SU-DHL-6 (cell line): ENCODE results near the gene VCAN.

Experiments
- H2AFZ ChIP-seq: fragments of 200-600 bp; sonication (generic); 2 replicates; pipeline ENCODE4 v1.6.1; 2014; ENCODE audit warnings: low read depth, mild to moderate bottlenecking, moderate library complexity, mixed read lengths, antibody characterized with exemption, low read length; ENCODE audit not compliant: severe bottlenecking
- H3F3A ChIP-seq: fragments of 200-600 bp; shearing (Covaris generic); 2 replicates; pipeline ENCODE4 v1.6.0; 2016; ENCODE audit warnings: antibody characterized with exemption, mild to moderate bottlenecking; ENCODE audit not compliant: insufficient read depth
- H3K27ac ChIP-seq: fragments of 200-600 bp; sonication (generic); 2 replicates; pipeline ENCODE4 v1.5.1; 2016; ENCODE audit warnings: low read depth, mild to moderate bottlenecking, low read length, moderate library complexity, mixed read lengths
- H3K27me3 ChIP-seq: fragments of 200-600 bp; sonication (generic), shearing (Covaris generic); 2 replicates; pipeline ENCODE4 v1.6.0; 2014; ENCODE audit warnings: mild to moderate bottlenecking, low read length
- H3K36me3 ChIP-seq: fragments of 200-600 bp; sonication (generic); 2 replicates; pipeline ENCODE4 v1.6.1; 2014; ENCODE audit warnings: mild to moderate bottlenecking, low read length, mixed read lengths
- H3K4me2 ChIP-seq: fragments of 300-600, 200-600 bp; shearing (Covaris generic), sonication (generic); 2 replicates; pipeline ENCODE4 v1.6.0; 2014; ENCODE audit warnings: low read length, low read depth, mild to moderate bottlenecking; ENCODE audit not compliant: poor library complexity, severe bottlenecking
- H3K4me3 ChIP-seq: fragments of 200-600 bp; sonication (generic); 2 replicates; pipeline ENCODE4 v1.5.1; 2014; ENCODE audit warnings: antibody characterized with exemption, low read length, mild to moderate bottlenecking, mixed read lengths; ENCODE audit not compliant: insufficient read depth, poor library complexity, severe bottlenecking
- H3K79me2 ChIP-seq: fragments of 200-600 bp; sonication (generic); 2 replicates; pipeline ENCODE4 v1.6.1; 2014; ENCODE audit warnings: mild to moderate bottlenecking, low read length, moderate library complexity; ENCODE audit not compliant: insufficient read depth
- H3K9ac ChIP-seq: fragments of 200-600 bp; sonication (generic); 2 replicates; pipeline ENCODE4 v1.7.0; 2014; ENCODE audit warnings: mild to moderate bottlenecking, low read length
- H3K9me2 ChIP-seq: fragments of 200-600 bp; sonication (generic); replicated peaks from 2 replicates; pipeline ENCODE4 v1.6.1; 2014; ENCODE audit warnings: low read length; ENCODE audit not compliant: insufficient read depth
- H3K9me3 ChIP-seq: fragments of 200-600 bp; sonication (generic); 2 replicates; pipeline ENCODE4 v1.6.1; 2014; ENCODE audit warnings: low read length, mixed read lengths; ENCODE audit not compliant: insufficient read depth
- H4K20me1 ChIP-seq: fragments of 200-600 bp; sonication (generic); 2 replicates; pipeline ENCODE4 v1.6.1; 2014; ENCODE audit warnings: low read depth, mild to moderate bottlenecking, antibody characterized with exemption, low read length, moderate library complexity, mixed read lengths
- EZH2phosphoT487 ChIP-seq: fragments of 200-600 bp; sonication (generic), shearing (Covaris generic); conservative IDR thresholded peaks from 2 replicates; pipeline ENCODE4 v1.6.1; 2018; ENCODE audit warnings: mild to moderate bottlenecking, antibody characterized with exemption, low read length, moderate library complexity, mixed read lengths
- TF ChIP-seq, protein P1 (sequence below): fragments of 200-600 bp; sonication (generic); IDR thresholded peaks from one replicate; pipeline ENCODE4 v1.5.1; 2017; ENCODE audit warnings: antibody characterized with exemption, mild to moderate bottlenecking, low read length, moderate library complexity; ENCODE audit not compliant: insufficient read depth, poor library complexity, severe bottlenecking

VCAN gene

DNA sequence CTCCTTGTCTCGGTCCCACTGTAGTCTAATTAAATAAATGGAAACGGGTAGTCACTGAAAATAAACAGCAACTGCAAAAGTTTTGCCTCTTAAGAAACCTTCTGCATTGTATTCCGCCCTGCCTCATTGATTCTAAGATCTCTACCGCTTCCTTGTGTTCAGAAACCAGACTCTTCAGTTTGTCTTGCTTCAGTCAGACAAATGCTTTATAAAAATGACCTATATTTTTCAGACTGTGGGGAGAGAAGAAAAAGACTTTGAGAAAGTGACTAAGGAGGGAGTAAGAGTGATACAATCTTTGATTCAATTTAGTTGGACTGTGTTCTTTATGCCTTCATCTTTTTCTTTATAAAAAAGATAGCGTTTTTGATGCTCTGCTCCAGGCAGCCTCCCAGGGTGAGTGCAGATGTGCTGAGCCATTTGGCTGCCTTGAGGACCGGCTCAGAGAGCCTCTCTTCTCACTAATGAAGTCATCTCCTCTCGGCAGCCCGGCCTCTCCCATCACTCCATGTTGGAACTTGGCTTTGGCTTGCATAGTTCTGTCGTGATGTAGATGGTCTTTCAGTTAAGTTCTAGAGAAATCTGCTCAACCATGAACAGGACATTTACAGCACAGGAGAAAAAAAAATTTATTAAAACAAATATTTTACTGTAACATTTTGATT lies 4.0 kb upstream of the VCAN start:
- H3K27ac ChIP-seq: no peak overlapping the region
- no peak overlapping the region for H2AFZ ChIP-seq
- H3K9me2 ChIP-seq: no peaks in the 10 kb centered on the region
- no peaks in the 10 kb centered on the region for H3F3A ChIP-seq
- H4K20me1 ChIP-seq: no peaks in the 10 kb centered on the region
- no peak overlapping the region for H3K4me2 ChIP-seq
- no peaks in the 10 kb centered on the region for H3K36me3 ChIP-seq
- H3K9me3 ChIP-seq: no peaks in the 10 kb centered on the region
- TF ChIP-seq, protein P1, sequence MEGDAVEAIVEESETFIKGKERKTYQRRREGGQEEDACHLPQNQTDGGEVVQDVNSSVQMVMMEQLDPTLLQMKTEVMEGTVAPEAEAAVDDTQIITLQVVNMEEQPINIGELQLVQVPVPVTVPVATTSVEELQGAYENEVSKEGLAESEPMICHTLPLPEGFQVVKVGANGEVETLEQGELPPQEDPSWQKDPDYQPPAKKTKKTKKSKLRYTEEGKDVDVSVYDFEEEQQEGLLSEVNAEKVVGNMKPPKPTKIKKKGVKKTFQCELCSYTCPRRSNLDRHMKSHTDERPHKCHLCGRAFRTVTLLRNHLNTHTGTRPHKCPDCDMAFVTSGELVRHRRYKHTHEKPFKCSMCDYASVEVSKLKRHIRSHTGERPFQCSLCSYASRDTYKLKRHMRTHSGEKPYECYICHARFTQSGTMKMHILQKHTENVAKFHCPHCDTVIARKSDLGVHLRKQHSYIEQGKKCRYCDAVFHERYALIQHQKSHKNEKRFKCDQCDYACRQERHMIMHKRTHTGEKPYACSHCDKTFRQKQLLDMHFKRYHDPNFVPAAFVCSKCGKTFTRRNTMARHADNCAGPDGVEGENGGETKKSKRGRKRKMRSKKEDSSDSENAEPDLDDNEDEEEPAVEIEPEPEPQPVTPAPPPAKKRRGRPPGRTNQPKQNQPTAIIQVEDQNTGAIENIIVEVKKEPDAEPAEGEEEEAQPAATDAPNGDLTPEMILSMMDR: no peak
- no peak for TF ChIP-seq EZH2phosphoT487
- peaks cover 4% of the 10 kb centered on the region; the same call in 1 of the 2 replicates for H3K27me3 ChIP-seq
- no peak overlapping the region for H3K4me3 ChIP-seq
- no peaks in the 10 kb centered on the region for H3K79me2 ChIP-seq
- no peak overlapping the region for H3K9ac ChIP-seq

DNA sequence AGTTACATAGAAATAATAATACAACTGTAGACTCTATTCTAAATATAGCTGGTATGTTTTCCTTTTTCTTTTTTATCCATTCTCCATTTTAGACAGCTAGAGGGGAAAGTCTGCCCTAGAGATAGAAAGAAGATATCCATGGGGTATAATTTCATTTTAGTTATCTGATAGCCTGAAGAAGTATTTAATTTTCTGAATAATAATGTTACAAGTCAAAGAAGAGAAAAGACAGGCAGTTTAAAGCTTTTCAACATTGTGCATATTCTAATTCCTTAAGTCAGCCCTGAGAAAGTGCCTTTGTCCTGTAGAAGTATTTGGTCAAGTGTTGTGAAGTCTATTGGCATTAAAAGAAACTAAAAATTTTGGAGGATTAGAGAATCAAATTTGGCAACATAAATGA lies 2.5 kb upstream of the VCAN start:
- Histone ChIP-seq H3K4me3 (no peak overlapping the region), H3K9me2 (no peaks in the 10 kb centered on the region), H3K27ac (no peak overlapping the region), H2AFZ (no peak overlapping the region), H3K27me3 (peaks cover 4% of the 10 kb centered on the region; the same call in 1 of the 2 replicates), H3K9me3 (no peaks in the 10 kb centered on the region), H3K36me3 (no peaks in the 10 kb centered on the region), H3K4me2 (no peak overlapping the region), H4K20me1 (no peaks in the 10 kb centered on the region), H3K9ac (no peak overlapping the region), H3F3A (no peaks in the 10 kb centered on the region), H3K79me2 (no peaks in the 10 kb centered on the region)
- TF ChIP-seq, protein P1: no peak
- TF ChIP-seq EZH2phosphoT487: no peak

DNA sequence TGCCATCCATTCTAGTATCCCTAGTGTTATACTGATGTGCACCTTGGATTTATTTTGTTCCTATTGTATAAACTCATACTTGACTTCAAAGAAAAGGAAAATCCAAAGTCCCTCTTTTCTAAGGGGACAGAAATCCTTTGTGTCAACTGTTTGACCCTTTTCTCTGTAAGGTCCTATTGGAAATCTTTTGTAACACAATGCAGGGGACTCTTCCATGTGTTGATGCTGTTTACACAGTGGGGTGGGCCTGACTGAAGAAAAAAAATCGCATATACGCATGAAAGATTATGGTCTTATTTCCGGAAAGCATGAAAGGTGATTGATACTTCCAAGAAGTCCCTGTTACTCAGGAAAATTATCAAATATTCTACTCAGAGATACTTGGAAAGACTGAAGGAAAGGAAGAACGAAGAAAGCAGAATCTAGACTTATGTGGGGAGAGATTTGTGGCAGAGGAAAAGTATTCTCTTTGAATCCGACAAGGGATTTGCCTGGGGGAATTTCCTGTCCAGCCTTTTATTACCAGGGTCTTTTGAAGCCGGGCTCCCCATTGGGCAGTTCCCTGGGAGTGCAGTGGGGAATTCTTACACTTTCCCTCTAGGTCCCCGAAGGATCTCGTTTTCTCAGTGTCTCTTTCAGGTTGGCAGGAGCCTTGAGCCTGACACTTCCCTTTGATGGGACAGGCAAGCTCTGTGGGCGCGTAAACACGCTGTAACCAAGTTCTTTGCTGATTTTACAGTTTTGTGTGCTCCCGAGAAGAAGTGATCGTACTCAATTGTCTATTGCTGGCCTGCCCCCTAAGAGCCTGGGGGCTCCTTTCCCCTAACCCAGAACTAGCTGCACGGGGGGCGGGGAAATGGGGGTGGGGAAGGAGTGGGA lies 779 bp upstream of the VCAN start:
- H3F3A ChIP-seq: no peaks in the 10 kb centered on the region

More for the DNA sequence above, 779 bp upstream of the VCAN start:
- Histone ChIP-seq H3K79me2 (no peaks in the 10 kb centered on the region), H3K9ac (no peak overlapping the region), H3K4me3 (no peak overlapping the region), H3K27me3 (peaks cover 4% of the 10 kb centered on the region; the same call in 1 of the 2 replicates), H3K4me2 (no peak overlapping the region), H4K20me1 (no peaks in the 10 kb centered on the region), H3K9me3 (no peaks in the 10 kb centered on the region), H3K27ac (no peak overlapping the region), H3K9me2 (no peaks in the 10 kb centered on the region), H3K36me3 (no peaks in the 10 kb centered on the region), H2AFZ (no peak overlapping the region)
- TF ChIP-seq, protein P1: no peak
- TF ChIP-seq EZH2phosphoT487: no peak
